GM21447 (cell line): ENCODE results near the gene ZBED4.
A peak's percentile ranks its signal among the peaks of the same experiment; 100 is the strongest.

Experiments
- ATAC-seq: cut with Tn5 transposase; IDR thresholded peaks from one replicate; pipeline ENCODE4 v1.9.1; 2021; ENCODE audit not compliant: unreplicated experiment

ZBED4 gene

DNA sequence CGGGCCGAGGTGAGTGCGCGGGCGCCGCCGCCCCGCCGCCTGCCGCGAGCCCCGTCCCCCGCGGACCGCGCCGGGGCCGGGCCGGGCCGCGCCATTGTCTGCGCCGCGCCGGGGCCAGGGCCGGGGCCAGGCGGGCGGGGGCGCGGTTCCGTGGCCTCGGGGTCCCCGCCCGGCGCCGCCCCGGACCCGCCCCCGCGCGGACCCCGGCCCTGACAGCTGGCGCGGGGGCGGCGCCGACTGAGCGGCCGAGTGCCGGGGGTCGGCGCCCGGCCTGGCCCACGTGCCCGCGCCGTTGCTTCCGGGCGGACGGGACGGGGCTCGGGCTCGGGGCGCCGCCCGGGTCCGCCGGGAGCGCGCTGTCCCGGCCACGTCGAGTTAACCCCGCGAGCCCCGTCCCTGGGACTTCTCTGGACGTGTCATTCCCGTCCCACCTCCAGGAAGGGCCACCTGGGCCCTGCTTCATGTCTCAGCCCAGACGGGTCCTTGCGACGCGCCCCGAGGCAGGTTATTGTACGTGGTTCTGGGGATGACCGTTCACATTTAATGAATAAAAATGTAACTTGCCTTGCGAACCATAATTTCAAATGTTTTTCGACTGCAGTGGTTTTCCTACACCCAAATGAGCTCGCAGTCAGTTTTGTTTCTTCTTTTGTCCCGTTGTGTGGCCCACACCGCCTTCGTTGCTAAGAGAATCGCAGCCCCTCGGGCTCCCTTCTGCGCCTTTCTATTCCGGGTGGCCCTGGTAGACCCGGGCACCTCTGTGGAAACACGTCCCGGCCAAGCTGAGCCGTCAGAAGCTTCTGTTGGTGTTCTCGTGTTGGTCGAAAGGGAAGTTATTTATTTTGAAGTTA is 562 bp downstream of the ZBED4 start:
- ATAC-seq: peak; percentile 16

DNA sequence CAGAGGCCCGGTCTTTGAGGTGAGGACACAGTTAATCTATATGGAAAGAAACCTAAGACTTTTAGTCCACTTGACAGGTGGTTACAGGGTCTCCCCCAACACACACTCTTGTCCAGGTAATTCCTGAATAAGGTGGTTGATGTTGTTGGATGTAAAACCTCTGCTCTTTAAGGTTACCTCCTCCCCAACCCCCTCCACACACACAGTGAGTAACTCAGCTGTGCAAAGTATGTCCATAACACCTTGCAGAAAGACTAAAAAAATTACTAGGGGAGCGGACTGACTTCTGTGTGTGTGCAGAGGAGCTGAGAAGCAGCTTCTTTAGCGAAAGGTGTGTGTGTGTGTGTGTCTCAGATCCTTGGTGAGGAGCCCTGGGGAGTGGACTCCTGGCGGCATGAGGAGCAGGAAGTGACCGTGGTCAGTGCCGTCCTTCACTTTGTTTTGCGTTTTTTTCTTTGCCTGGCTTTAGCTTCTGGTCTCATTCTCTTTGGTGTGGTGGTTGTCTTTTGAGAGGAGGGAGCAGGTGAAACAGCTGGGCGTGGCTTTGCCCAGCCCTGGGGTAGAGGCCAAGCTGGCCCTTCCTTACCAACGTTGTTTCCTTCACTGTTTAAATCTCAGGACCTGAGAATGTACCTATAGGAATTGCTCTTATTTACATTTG is 1.7 kb downstream of the ZBED4 start:
- no peak for ATAC-seq

DNA sequence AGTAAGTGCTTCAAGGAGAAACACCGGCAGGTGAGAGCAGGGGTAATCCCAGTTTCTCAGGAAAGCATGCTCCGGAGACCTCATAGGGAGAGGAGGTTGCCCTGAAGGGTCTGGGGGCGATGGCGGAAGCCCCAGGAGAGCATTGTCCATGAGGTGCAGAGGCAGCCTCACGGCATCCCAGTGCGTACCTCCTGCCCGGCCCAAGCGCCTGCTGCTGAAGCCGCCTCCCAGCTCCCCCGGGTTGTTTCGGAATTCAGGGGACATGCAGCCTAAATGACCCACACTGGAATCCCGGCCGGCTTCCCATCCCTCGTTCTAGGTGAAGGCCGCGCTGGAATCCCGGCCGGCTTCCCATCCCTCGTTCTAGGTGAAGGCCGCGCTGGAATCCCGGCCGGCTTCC is 2.7 kb downstream of the ZBED4 start:
- no peak for ATAC-seq

DNA sequence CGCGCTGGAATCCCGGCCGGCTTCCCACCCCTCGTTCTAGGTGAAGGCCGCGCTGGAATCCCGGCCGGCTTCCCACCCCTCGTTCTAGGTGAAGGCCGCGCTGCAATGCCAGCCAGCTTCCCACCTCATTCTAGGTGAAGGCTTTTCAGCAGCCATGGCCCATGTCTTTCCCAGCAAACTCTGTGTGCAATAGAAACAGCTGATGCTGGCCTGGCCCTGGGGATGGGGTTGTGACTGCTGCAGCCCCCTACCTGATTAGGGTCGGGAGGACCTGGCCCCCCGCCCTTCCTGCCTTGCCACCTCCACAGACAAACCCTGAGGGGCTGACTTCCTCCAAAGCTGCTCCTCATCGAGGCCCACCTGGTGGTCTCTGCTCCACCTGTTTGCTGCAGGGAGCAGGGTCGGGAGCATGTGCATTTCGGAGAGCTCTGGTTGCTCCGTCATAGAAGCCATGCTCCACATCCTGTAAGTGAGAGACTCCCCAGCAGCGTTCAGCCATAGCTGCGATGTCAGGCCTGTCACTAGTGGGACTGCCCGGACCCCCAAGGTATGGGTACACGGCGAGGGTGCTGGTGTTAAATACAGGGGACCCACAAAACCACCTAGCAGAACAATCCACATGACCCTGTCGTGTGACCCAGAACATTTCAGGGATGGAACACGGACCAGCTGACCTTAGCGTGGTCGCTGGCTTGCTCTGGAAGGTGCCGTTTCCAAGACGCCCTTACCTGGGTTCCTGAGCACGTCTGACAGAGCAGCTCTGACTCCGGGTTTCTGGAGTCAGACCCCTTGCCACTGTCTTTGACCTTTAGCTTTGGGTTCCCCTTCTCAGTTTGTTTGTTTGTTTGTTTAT is 3.3 kb downstream of the ZBED4 start:
- ATAC-seq: no peak

DNA sequence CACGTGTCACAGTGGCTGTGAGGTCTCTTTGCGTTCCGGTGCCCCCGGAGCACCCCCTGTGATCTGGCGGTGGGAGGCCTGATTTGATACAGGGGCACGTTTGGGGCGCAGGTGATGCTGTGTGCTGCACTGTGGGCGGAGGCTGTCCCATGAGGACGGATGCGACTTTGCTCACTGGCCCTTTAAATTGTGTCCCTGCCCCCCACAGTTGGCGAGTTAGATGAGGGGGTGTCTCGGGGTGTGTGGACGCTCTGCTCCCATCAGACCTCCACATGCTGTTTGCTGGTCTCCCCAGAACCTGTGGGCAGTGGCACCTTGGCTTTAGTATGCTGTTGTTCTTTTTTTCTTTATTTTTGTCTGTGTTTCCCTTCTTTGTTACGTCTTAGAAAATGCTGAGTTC is 5.2 kb downstream of the ZBED4 start:
- no peak for ATAC-seq

DNA sequence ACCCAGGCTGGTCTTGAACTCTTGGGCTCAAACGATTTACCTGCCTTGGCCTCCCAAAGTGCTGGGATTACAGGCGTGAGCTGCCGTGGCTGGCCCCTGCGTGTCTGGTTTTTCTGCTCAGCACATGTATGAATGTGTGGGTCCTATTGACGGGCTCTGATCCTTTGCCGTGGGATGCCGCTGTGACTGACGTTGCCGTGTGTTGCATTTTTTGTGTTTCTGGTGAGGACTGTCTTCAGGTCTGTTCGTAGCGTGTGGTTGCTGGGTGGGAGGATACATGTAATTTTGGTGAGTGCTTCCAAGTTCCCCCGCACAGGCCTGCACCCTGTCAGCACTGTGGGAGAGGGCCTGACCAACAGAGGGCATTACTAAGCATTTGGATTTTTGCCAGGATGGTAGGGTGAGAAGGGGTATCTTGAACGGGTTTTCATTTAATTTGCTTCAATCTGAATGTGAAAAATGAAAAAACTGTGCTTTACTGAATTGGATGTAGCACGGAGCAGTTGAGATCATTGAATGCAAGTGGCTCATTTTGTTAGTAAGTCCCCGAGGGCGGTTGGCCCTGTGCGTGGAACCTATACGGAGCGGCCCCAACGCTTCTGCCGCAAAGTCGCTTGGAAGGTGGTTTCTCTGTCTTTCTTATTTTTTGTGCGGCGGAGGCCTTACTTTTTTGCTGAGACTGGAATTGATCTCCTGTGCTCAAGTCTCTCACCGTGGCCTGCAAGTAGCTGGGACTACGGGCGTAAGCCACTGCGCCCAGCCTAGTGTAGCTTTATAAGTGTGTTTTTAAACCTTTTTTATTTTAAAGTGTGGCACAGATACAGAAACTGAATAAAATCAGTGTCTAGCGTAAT is 8.2 kb downstream of the ZBED4 start:
- no peak for ATAC-seq

DNA sequence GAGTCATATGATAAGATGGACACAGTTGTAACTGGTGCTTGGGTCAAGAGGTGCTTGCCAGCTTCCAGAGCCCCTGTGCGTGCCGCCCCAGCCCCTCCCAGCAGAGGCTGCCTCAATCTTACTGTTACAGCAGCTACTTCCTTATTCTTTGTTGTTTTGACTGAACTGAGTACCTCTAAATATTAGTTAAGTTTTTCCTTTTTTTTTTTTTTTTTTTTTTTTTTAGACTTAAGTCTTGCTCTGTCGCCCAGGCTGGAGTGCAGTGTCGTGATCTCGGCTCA is 8.8 kb downstream of the ZBED4 start:
- no peak for ATAC-seq

DNA sequence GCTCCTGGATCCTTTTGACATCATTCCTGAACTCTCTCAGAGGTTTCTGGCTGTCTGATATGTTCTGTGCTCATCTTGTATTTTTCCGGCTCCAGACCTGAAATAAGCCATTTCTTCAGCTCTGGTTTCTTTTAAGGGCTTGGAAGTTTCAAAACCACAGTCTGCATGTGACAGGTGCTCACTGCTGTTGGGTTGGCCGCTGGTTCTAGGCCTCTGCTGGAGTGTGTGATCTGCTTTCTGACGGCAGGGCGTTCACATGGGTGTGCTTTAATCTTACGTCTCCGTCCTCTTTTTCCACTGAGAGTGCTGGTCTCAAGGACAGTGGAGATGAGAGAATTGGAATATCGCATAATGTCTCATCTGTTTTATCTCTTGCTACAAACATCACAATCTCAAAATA is 10.3 kb downstream of the ZBED4 start:
- ATAC-seq: no peak

DNA sequence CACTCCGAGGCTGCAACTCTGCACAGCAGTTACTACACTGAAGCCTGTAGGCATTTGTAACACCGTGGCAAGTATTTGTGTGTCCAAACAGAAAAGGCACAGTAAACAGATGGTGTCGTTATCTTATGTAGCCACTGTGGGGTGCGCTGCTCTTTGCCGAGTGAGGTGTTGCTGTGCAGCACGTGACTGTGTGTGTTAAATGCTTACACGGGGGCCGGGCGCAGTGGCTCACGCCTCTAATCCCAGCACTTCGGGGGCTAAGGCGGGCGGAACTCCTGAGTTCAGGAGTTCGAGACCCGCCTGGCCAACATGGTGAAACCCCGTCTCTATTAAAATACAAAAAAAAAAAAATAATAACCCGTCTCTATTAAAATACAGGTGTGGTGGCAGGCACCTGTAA is 11.5 kb downstream of the ZBED4 start:
- no peak for ATAC-seq

DNA sequence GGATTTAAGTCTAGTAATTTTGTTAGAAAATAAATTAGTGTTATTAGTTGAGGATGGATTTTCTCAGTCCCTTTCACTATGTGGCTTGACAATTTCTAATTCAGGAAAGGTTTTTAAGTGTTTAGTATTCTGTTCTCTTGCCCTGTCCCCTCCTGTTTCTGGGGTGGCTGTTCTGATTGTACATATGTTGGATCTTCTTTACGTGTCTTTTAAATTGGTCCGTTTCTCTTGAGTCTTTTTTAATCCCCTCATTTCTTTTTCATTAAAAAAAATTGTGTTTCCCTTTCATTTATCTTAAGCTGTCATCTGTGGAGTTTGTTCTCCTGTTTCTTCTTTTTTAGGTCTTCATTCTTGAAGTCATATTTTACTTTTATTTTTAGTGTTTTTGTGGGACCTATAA is 12.5 kb downstream of the ZBED4 start:
- ATAC-seq: no peak

DNA sequence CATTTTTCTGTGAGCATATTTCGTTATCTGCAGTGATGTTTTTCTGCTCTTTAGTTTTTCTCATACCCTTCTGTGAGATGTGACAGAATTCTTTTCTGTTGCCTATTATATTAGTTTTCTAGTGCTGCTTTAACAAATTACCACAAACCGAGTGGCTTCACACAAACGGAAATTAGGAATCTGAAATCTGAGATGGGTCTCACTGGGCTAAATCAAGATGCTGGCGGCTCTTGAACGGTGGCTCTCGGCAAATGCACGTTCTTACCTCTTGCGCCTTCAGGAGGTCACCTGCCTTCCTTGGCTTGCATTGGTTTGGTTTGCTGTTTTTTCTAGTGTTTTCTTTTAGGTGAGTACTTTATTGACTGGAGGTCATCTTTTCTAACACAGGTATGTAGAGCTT is 13.0 kb downstream of the ZBED4 start:
- ATAC-seq: no peak

DNA sequence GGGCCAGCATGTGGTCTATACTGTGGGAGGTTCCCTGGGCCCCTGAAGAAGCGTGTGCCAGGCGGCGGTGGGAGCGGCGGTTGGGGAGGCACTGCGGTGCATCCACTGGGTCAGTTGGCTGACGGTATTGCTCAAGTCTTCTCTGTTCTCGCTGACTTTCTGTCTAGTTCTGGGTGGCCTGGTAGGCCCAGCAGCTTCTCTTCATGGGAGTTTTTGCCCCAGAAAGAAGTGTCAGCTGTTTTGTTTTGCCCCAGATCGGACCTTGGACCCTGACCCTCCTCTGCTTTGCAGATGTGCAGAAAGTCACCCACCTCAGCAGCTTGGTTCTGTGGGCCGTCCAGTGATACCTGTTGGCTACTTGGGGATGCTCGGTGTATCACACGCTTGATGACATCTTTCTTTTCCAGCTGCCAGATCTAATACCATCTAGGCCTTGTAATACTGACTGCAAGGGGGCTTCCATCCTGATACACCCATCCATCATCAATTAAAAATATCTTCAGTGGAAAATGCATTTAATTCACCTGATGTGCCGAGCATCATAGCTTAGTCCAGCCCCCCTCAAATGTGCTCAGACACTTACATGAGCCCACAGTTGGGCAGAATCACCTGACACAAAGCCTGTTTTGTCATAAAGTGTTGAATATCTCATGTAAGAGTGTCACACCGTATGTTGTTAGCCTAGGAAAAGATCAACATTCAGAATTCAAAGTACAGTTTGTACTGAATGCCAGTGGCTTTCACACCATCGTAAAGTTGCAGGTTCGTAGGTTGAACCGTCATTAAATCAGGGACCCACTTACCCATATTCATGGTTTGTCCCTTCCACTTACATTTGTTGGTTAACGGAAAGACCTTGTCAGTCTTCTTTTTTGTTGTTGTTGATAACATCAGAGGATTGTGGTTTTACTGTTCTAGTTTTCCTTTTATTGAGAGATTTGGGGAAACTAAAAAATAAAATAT is 13.9 kb downstream of the ZBED4 start:
- no peak for ATAC-seq

DNA sequence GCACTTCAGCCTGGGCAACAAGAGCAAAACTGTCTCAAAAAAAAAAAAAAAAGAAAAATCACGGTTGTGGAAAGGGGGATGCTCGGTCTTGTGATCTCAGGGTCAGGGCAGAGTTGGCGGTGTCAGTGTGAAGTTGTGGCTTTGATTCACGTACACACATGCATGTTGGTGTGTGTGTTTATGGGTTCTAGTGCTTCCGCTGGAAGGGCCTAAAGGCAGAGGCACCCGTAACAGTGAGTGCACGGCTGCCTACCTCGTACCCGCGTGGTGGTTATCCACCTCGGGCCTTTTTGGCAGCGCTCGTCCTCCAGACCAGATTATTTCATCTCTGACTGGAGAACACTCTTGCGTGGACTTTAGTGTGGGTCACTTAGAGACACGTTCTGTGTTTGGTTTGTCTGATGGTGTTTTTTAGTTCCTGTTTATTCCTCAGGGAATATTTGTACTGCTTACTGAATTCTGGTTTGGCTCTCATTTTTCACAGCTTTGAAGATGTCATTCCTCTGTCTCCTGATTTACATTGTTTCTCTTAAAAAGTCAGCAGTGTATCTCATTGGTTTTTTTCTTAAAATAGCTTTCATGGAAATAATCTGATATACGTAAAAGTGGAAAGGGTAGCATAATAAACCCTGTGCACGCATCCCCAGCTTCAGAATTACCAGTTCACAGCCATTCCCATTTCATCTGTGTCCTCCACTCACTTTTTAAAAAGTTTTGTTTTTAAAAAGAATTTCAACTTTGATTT is 15.6 kb downstream of the ZBED4 start:
- no peak for ATAC-seq

DNA sequence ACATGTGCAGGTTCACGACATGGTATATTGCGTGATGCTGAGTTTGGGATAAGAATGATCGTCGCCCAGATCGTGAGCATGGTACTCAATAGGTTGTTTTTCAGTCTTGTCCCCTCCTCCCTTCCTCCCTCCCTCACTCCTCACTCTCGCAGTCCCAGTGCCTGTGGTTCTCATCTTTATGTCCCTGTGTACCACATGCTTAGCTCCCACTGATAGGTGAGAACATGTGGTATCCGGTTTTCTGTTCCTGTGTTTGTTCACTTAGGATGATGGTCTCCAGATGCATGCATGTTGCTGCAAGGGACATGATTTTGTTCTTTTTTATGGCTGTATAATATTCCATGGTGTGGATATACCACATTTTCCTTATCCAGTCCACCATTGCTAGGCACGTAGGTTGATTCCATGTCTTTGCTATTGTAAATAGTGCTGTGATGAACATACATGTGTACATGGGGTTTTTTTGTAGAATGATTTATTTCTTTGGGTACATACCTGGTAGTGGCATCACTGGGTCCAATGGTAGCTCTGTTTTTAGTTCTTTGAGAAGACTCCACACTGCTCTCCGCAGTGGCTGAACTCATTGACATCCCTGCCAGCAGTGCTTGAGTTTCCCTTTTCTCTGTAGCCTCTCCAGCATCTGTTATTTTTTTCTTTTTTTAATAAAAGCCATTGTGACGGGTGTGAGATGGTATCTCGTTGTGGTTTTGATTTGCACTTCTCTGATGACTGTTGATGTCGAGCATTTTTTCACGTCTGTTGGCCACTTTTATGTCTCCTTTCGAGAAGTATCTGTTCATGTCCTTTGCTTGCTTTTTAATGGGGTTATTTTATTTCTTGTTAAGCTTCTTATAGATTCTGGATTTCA is 16.4 kb downstream of the ZBED4 start:
- ATAC-seq: no peak

DNA sequence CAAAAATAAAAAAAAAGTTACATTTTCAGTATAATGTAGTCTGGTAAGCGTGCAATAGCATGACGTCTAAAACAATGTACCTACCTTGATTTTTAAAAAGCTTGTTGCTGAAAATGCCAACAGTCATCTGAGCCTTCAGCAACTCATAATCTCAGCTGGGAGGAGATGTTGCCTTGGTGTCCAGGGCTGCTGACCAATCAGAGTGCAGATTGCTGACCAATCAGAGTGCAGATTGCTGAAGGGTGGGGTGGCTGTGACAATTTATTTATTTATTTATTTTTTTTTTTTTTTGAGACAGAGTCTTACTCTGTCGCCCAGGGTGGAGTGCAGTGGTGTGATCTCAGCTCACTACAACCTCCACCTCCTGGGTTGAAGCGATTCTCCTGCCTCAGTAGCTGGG is 17.8 kb downstream of the ZBED4 start:
- ATAC-seq: no peak

DNA sequence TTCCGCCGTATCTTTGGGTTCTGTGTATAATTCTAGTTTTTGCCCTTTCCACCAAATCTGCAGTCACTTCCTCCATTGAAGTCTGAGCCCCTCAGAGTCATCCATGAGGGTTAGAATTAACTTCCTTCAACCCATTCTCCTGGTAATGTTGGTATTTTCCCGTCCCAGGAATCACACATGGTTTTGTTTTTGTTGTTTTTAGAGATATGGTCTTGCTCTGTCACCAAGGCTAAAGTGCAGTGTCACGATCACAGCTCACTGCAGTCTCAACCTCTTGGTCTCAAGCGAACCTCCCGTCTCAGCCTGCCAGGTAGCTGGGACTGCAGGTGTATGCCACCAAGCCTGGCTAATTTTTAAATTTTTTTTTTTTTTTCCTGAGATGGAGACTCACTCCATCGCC is 18.7 kb downstream of the ZBED4 start:
- ATAC-seq: no peak

DNA sequence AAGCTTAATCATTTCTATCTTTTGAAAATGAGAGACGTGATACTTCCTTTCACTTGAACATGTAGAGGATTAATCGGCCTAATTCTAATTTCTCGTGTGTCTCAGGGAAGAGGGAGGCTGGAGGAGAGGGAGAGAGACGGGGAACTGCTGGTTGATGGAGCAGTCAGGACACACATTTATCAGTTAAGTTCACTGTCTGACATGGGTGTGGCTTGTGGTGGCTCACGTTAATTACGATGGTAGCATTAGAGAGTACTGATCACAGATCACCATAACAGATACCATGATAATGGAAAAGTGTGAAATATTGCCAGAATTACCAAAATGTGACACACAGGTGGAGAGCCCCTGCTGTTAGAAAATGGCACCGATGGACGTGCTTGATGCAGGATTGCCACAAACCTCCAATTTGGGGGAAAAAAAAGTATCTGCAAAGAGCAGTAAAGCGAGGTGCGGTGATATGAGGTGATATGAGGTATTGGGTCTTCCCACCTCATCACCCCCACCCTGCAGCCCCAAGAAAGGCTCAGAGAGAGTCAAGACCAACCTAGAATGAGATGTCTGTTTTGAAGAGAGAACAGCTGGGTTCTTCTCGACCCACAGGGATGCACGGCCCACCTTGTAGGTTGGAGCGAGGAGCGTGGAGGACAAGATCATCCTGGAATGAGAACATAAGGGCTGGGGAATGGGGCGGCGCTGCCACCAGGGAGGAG is 19.7 kb downstream of the ZBED4 start:
- ATAC-seq: no peak

DNA sequence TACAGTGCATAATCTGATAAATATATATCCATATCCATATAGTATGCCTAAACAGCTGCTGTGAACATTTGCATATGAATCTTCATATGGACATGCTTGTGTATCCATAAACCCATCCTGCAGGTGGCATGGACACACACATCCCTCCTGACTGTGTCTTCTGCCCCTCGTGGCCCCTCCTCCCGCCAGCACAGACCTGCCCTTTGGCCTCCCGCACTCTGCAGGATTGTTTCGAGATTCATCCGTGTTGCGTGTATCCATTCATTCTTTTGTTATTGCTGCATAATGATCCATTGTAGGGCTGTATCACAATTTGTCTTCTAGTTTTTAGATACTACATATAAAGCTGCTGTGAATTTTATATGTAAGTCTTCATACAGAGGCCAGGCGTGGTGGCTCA is 24.0 kb downstream of the ZBED4 start:
- no peak for ATAC-seq
